Transverse colon (tissue), 4 donors: ENCODE data around the gene SUSD4.

Experiments
- EP300 ChIP-seq: sonication (generic); formaldehyde crosslinking; IDR thresholded peaks from one replicate; pipeline ENCODE4 v1.6.1; 2017; ENCODE audit warnings: antibody characterized with exemption, low read depth
- POLR2A ChIP-seq: fragments of 450-650 bp; IDR thresholded peaks from one replicate; pipeline ENCODE4 v1.6.1; 2016; ENCODE audit warnings: antibody characterized with exemption, mild to moderate bottlenecking, moderate library complexity
- POLR2AphosphoS5 ChIP-seq, 3 donors: sonication (generic); formaldehyde crosslinking; IDR thresholded peaks; one replicate each; pipeline ENCODE4 v1.6.1; 2016; ENCODE audit warnings: antibody characterized with exemption in 3 of 3
- TF ChIP-seq, protein P1 (sequence below), 5 experiments: fragments of 200-600 bp in 3 of 5; fragments of 450-650 bp in 2 of 5; sonication (generic) in 3 of 5; IDR thresholded peaks; 1 replicate in 2 of 5; 2 replicates in 3 of 5; pipeline ENCODE4 v1.5.1; 2016 to 2017; ENCODE audit warnings: antibody characterized with exemption in 5 of 5, inconsistent platforms in 3 of 5, mild to moderate bottlenecking in 2 of 5, moderate library complexity in 1 of 5

DNA sequence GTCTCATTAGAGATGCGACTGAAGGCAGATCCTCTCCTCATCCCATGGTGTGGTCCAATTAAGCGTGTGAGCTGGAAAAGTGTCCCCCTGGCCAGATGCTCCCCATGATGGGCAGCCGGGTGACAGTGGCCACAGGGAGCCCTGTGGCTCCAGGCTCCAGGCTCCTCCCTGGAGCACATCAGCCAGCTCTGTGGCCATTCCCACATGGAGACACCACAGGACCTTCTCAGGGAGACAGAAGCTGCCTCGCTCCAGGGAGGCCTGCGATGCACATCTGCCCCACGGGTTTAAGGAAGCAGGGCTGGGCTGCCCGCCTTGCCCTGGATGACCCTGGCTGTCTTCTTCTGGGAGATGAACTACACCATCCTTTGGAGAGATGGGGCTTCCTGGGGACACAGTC is 121.0 kb downstream of the SUSD4 start:
- TF ChIP-seq, protein P1, sequence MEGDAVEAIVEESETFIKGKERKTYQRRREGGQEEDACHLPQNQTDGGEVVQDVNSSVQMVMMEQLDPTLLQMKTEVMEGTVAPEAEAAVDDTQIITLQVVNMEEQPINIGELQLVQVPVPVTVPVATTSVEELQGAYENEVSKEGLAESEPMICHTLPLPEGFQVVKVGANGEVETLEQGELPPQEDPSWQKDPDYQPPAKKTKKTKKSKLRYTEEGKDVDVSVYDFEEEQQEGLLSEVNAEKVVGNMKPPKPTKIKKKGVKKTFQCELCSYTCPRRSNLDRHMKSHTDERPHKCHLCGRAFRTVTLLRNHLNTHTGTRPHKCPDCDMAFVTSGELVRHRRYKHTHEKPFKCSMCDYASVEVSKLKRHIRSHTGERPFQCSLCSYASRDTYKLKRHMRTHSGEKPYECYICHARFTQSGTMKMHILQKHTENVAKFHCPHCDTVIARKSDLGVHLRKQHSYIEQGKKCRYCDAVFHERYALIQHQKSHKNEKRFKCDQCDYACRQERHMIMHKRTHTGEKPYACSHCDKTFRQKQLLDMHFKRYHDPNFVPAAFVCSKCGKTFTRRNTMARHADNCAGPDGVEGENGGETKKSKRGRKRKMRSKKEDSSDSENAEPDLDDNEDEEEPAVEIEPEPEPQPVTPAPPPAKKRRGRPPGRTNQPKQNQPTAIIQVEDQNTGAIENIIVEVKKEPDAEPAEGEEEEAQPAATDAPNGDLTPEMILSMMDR (IDR thresholded peaks at IDR 0.05) = no peak
- TF ChIP-seq EP300 (no peak), POLR2A (no peak), POLR2AphosphoS5 (IDR thresholded peaks at IDR 0.05) (no peak)
